ENCODE measurements around the gene LRP1-AS. TPM values are rescaled to one million over a fixed set of nuclear protein-coding genes. Genes with fewer than 3 reads are reported as not detected.

The LRP1-AS gene
- total and polyA plus RNA-seq, 2 experiments from 2014 or later, result 0.59 TPM; not detected in 1

- no peak overlapping the region for H2AFZ ChIP-seq
- WGBS (ENCODE audit: low lambda C conversion rate, missing lambda C conversion rate), result 43% methylated on average over 7 of the region's 7 CpGs
- no peak overlapping the region for H3K4me3 ChIP-seq
- H3K9me3 ChIP-seq (ENCODE audit: low read depth), result no peaks in the 10 kb centered on the region
- H3K27ac ChIP-seq, result peak overlapping the region; percentile 98
- H3K79me2 ChIP-seq, result peaks cover 33% of the 10 kb centered on the region
- peaks cover 26% of the 10 kb centered on the region for H3K4me1 ChIP-seq (ENCODE audit: insufficient read depth)
- no peak for DNase-seq (ENCODE audit: low spot score)
- no peak for TF ChIP-seq EZH2 (IDR thresholded peaks at IDR 0.05; ENCODE audit: borderline replicate concordance)
- no peak for TF ChIP-seq EZH2phosphoT487 (IDR thresholded peaks at IDR 0.05; ENCODE audit: low read depth, severe bottlenecking, unreplicated experiment)
- TF ChIP-seq, protein P1, sequence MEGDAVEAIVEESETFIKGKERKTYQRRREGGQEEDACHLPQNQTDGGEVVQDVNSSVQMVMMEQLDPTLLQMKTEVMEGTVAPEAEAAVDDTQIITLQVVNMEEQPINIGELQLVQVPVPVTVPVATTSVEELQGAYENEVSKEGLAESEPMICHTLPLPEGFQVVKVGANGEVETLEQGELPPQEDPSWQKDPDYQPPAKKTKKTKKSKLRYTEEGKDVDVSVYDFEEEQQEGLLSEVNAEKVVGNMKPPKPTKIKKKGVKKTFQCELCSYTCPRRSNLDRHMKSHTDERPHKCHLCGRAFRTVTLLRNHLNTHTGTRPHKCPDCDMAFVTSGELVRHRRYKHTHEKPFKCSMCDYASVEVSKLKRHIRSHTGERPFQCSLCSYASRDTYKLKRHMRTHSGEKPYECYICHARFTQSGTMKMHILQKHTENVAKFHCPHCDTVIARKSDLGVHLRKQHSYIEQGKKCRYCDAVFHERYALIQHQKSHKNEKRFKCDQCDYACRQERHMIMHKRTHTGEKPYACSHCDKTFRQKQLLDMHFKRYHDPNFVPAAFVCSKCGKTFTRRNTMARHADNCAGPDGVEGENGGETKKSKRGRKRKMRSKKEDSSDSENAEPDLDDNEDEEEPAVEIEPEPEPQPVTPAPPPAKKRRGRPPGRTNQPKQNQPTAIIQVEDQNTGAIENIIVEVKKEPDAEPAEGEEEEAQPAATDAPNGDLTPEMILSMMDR (IDR thresholded peaks at IDR 0.05; ENCODE audit: poor library complexity), result no peak
- peak overlapping the region; percentile 92 for H3K4me2 ChIP-seq
- H3K9me2 ChIP-seq (replicated peaks; ENCODE audit: insufficient read depth), result no peaks in the 10 kb centered on the region
- H4K20me1 ChIP-seq (ENCODE audit: insufficient read depth, poor library complexity, severe bottlenecking), result peaks cover 13% of the 10 kb centered on the region
- H3K36me3 ChIP-seq (replicated peaks; ENCODE audit: insufficient read depth, low read depth), result no peaks in the 10 kb centered on the region
- H3K27me3 ChIP-seq, result no peaks in the 10 kb centered on the region
Observed at GRCh38 chr12:57126561-57126960, 20.9 kb downstream of the LRP1-AS start.

- peaks cover 28% of the 10 kb centered on the region for H3K79me2 ChIP-seq
- H3K4me1 ChIP-seq (ENCODE audit: insufficient read depth), result peaks cover 21% of the 10 kb centered on the region
- H3K9me2 ChIP-seq (replicated peaks; ENCODE audit: insufficient read depth), result no peaks in the 10 kb centered on the region
- DNase-seq (ENCODE audit: low spot score), result no peak
- H3K9me3 ChIP-seq (ENCODE audit: low read depth), result no peaks in the 10 kb centered on the region
- no peak overlapping the region for H3K4me3 ChIP-seq
- H3K27ac ChIP-seq, result no peak overlapping the region
- whole genome bisulfite sequencing (ENCODE audit: low lambda C conversion rate, missing lambda C conversion rate), result 97% methylated on average over 11 of the region's 11 CpGs
- TF ChIP-seq EZH2phosphoT487 (IDR thresholded peaks at IDR 0.05; ENCODE audit: low read depth, severe bottlenecking, unreplicated experiment), result no peak
- TF ChIP-seq EZH2 (IDR thresholded peaks at IDR 0.05; ENCODE audit: borderline replicate concordance), result no peak
- TF ChIP-seq, protein P1 (IDR thresholded peaks at IDR 0.05; ENCODE audit: poor library complexity), result no peak
- no peak overlapping the region for H2AFZ ChIP-seq
- peak overlapping the region; percentile 92 for H3K4me2 ChIP-seq
- H4K20me1 ChIP-seq (ENCODE audit: insufficient read depth, poor library complexity, severe bottlenecking), result peaks cover 8% of the 10 kb centered on the region
- H3K36me3 ChIP-seq (replicated peaks; ENCODE audit: insufficient read depth, low read depth), result no peaks in the 10 kb centered on the region
- H3K27me3 ChIP-seq, result no peaks in the 10 kb centered on the region
Observed at GRCh38 chr12:57126061-57126460, 21.4 kb downstream of the LRP1-AS start.

GRCh38 chr12:57124261-57124877 is 23.1 kb downstream of the LRP1-AS start:
- TF ChIP-seq, protein P1 (IDR thresholded peaks at IDR 0.05; ENCODE audit: poor library complexity), result peak; percentile 86
- TF ChIP-seq EZH2 (IDR thresholded peaks at IDR 0.05; ENCODE audit: borderline replicate concordance), result no peak
- Histone ChIP-seq H3K4me1 (ENCODE audit: insufficient read depth) (peaks cover 10% of the 10 kb centered on the region), H3K27ac (no peak overlapping the region), H3K36me3 (replicated peaks; ENCODE audit: insufficient read depth, low read depth) (no peaks in the 10 kb centered on the region), H3K79me2 (peaks cover 11% of the 10 kb centered on the region), H3K27me3 (no peaks in the 10 kb centered on the region), H3K9me2 (replicated peaks; ENCODE audit: insufficient read depth) (no peaks in the 10 kb centered on the region), H3K4me2 (no peak overlapping the region), H4K20me1 (ENCODE audit: insufficient read depth, poor library complexity, severe bottlenecking) (no peaks in the 10 kb centered on the region), H2AFZ (no peak overlapping the region), H3K4me3 (no peak overlapping the region), H3K9me3 (ENCODE audit: low read depth) (no peaks in the 10 kb centered on the region)
- DNase-seq (ENCODE audit: low spot score), result peak; percentile 88
- 21% methylated on average over 10 of the region's 10 CpGs for WGBS (ENCODE audit: low lambda C conversion rate, missing lambda C conversion rate)

Measured in hepatocyte (in vitro differentiated cells).